ENCODE measurements around the gene TAS2R20. TPM values are rescaled to one million over a fixed set of nuclear protein-coding genes. Genes with fewer than 3 reads are reported as not detected.
"Not testable (repeated sequence)": the region's sequence is repeated elsewhere in the genome, so short reads cannot be mapped to it uniquely, and the experiment has no call there.

The TAS2R20 gene
- total RNA-seq = 6.9 TPM

GRCh38 chr12:10998204-10998603 lies at the start of gene TAS2R20:
TAS2R20 (minus strand) TSS chr12:10998304; CDS start chr12:10997875, 429 bp downstream.
- FAIRE-seq (no peak), DNase-seq (ENCODE audit: low spot score in 2 of 2) (no peak)

GRCh38 chr12:11041366-11041765 lies 43.3 kb upstream of the TAS2R20 start:
- DNase-seq (ENCODE audit: low spot score in 2 of 2); FAIRE-seq: not testable (repeated sequence)

- no peak for FAIRE-seq
- DNase-seq (ENCODE audit: low spot score in 2 of 2) = no peak
Measured at GRCh38 chr12:11040162-11040561, 42.1 kb upstream of the TAS2R20 start.

- DNase-seq (ENCODE audit: low spot score in 2 of 2) (no peak), FAIRE-seq (no peak)
Measured at GRCh38 chr12:11039171-11039570, 41.1 kb upstream of the TAS2R20 start.

GRCh38 chr12:11033959-11034358 lies 35.9 kb upstream of the TAS2R20 start:
- DNase-seq (ENCODE audit: low spot score in 2 of 2); FAIRE-seq: not testable (repeated sequence)

- no peak for FAIRE-seq
- DNase-seq (ENCODE audit: low spot score in 2 of 2) = no peak
Measured at GRCh38 chr12:11031307-11031706, 33.2 kb upstream of the TAS2R20 start, which contains the start of gene TAS2R31. TAS2R31 (minus strand) TSS chr12:11031407; CDS start chr12:11031335, 72 bp downstream.

- no peak for FAIRE-seq
- DNase-seq (ENCODE audit: low spot score in 2 of 2) = no peak
Measured at GRCh38 chr12:11026118-11026517, 28.0 kb upstream of the TAS2R20 start.

- DNase-seq (ENCODE audit: low spot score in 2 of 2) = no peak
- FAIRE-seq = no peak
Measured at GRCh38 chr12:11023387-11023786, 25.3 kb upstream of the TAS2R20 start.

GRCh38 chr12:11022520-11022919 lies 24.4 kb upstream of the TAS2R20 start, which contains the start of gene TAS2R19:
TAS2R19 (minus strand) TSS chr12:11022620; CDS start chr12:11022571, 49 bp downstream.
- no peak for FAIRE-seq

GRCh38 chr12:11016937-11017336 lies 18.8 kb upstream of the TAS2R20 start:
- peak in 1 of 2 donors; percentile 5 for DNase-seq (ENCODE audit: low spot score in 2 of 2)
- FAIRE-seq = peak; percentile 86

More at GRCh38 chr12:11022520-11022919, 24.4 kb upstream of the TAS2R20 start, which contains the start of gene TAS2R19:
- no peak for DNase-seq (ENCODE audit: low spot score in 2 of 2)

- FAIRE-seq = no peak
Measured at GRCh38 chr12:11015775-11016430, 17.8 kb upstream of the TAS2R20 start.

GRCh38 chr12:11014234-11014633 lies 16.1 kb upstream of the TAS2R20 start:
- no peak for DNase-seq (ENCODE audit: low spot score in 2 of 2)
- no peak for FAIRE-seq

More at GRCh38 chr12:11015775-11016430, 17.8 kb upstream of the TAS2R20 start:
- DNase-seq (ENCODE audit: low spot score in 2 of 2) = no peak

GRCh38 chr12:11007608-11008007 lies 9.5 kb upstream of the TAS2R20 start:
- FAIRE-seq (no peak), DNase-seq (ENCODE audit: low spot score in 2 of 2) (no peak)

GRCh38 chr12:10994307-10994706 lies 3.8 kb downstream of the TAS2R20 start:
- DNase-seq (ENCODE audit: low spot score in 2 of 2) (no peak), FAIRE-seq (no peak)

- no peak for FAIRE-seq
- no peak for DNase-seq (ENCODE audit: low spot score in 2 of 2)
Measured at GRCh38 chr12:10989107-10989506, 9.0 kb downstream of the TAS2R20 start.

GRCh38 chr12:10986812-10987211 lies 11.3 kb downstream of the TAS2R20 start, which contains the start of gene TAS2R50:
TAS2R50 (minus strand) TSS chr12:10986912; CDS start chr12:10986860, 52 bp downstream.
- FAIRE-seq (no peak), DNase-seq (ENCODE audit: low spot score in 2 of 2) (no peak)

- DNase-seq (ENCODE audit: low spot score in 2 of 2) (no peak), FAIRE-seq (no peak)
Measured at GRCh38 chr12:10982244-10982643, 15.9 kb downstream of the TAS2R20 start.

GRCh38 chr12:10974965-10975364 lies 23.1 kb downstream of the TAS2R20 start:
- FAIRE-seq (no peak), DNase-seq (ENCODE audit: low spot score in 2 of 2) (no peak)

- FAIRE-seq (no peak), DNase-seq (ENCODE audit: low spot score in 2 of 2) (no peak)
Measured at GRCh38 chr12:10968765-10969456, 29.2 kb downstream of the TAS2R20 start.

- no peak for FAIRE-seq
- no peak for DNase-seq (ENCODE audit: low spot score in 2 of 2)
Measured at GRCh38 chr12:10967409-10967808, 30.7 kb downstream of the TAS2R20 start.

GRCh38 chr12:10966314-10966713 lies 31.8 kb downstream of the TAS2R20 start:
- DNase-seq (ENCODE audit: low spot score in 2 of 2) = no peak

More at GRCh38 chr12:10966314-10966713, 31.8 kb downstream of the TAS2R20 start:
- no peak for FAIRE-seq
